Stimulated activated CD4-positive, alpha-beta T cell treated with anti-CD3 and anti-CD28 coated beads, TNF-alpha, amount 100 ng/mL, for 4 hours (primary cell): Measurements from ENCODE around the gene TP53INP2.
"Not testable (repeated sequence)": the region's sequence is repeated elsewhere in the genome, so short reads cannot be mapped to it uniquely, and the experiment has no call there.

Source experiments
- DNase-seq, 3 experiments: peaks; one replicate each; pipeline ENCODE4 v3.0.0-alpha.2; 2020; ENCODE audit warnings: low read depth in 3 of 3

The TP53INP2 gene

DNA sequence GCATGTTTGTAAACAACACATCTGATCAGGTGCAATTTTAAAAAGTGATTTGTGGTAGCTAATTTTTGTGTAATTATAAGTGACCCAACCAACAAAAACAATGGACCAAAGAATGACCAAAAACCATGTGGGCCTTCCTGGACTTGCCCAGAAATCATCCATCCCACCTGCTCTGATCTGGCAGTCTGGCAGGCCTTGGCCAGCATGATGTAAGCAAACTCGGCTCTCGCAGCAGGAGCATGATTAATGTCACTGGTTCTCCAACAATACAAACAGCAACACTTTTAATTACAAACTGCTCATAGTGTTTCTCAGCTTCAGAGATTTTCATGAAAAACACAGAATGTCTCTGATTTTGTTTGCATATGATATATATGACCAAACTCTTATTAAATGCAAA is 16.1 kb downstream of the TP53INP2 start:
- DNase-seq: no peak

DNA sequence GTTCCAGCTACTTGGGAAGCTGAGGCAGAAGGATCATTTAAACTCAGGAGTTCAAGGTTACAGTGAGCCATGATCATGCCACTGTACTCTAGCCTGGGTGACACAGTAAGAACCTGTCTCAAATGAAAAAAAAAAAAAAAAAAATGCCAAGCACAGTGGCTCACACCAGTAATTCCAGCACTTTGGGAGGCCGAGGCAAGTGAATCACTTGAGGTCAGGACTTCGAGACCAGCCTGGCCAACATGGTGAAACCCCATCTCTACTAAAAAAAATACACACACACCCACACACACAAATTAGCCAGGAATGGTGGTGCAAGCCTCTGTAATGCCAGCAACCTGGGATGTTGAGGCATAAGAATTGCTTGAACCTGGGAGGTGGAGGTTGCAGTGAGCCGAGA is 18.4 kb downstream of the TP53INP2 start:
- DNase-seq: not testable (repeated sequence)

DNA sequence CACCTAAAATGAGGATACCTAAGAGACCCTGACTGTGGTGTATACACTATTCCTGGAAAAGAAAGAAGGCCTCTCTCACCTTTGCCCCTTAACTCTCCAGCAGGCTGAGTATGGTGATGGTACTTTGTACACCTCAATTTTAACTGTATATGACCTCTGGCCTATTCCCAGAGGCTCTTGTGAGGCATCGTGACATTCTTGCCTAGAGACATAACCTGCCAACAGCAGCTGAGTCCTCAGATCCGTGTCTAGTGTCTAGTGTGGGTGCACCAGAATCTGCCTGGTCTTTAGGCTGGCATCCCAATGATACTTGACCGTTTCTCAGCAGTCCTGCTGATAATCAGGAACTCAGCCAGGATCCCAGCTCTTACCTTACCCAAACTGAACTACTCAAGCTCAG is 20.0 kb downstream of the TP53INP2 start:
- DNase-seq: no peak

DNA sequence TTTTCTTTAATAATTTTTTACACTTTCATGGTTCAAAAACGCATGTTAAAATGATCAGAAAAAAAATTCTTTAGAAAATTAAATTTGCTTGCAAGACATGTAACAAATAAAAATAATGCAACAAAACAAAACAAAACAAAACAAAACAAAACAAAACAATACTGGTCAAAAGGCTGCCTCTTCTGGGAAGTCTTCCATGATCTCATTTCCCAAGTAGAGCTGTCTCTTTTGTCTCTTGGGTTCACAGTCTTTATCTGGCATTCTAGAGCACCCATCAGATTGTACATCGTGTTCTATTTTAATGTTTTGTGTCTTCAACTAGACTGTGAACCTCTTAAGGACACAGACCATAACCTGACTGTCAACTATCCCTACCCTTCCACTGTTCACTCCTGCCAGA is 25.3 kb downstream of the TP53INP2 start:
- no peak for DNase-seq

DNA sequence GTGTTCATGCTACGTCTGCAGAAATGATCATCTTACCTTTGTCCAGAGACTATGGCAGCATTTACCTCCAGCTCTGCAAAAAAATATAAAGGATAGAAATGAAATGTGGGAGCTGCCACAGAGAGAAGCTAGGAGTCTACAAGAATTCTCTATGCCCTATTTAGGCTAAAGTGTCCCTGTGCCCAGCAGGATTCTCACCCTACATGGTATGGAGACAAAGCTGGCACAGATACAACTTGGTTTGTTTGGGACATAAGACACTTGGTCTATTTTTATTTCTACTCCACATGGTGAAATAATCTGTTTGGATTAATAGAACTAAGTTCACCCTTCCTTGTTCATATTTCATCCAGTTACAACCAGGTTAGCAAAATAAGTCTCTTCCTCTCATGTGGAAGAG is 28.4 kb downstream of the TP53INP2 start:
- DNase-seq: no peak

DNA sequence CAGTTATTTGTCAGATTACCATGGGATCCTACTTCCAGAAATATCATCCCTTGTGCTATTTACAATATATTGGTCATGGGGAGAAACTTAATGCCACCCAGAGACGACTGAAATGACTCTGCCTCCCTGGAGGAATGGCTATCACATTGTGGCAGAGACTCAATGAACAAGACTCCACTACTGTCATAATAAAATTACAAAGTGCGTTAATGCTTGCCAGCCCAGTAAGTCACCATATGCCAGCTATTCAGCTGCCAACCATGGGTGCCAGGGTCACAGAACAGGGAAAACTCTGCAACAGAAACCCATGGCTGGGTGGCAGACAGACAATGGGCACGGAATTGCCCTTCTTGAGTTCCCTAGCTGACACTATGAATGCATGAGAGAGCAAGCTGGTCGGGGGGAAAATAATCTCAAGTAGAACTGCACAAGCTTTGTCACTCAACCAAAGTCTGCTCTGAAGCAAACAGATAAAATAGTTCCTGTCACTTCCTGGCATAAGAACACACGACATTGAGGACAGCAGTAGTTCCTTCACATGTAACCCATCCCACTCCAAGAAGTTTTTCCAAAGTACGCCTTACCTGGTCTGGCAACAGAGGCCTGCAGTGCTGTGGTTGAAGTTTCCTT is 32.1 kb downstream of the TP53INP2 start:
- no peak for DNase-seq

DNA sequence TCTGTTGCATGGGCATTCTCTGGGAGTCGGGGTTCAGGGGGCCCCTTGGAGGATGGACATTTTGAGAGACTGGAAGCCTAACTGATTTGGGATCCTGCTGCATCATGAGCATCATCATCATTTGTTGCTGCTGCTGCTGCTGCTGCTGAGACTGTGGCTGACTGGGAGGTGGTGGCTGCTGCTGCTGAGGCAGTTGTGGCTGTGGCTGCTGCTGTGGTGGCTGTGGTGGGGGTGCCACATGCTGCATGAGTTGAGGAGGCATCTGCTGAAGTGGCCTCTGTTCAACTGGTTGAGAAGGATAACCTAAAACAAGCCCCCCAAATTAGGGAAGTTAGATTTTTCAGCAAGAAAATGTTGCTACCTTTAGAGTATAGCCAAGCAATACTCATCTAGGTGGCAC is 38.9 kb downstream of the TP53INP2 start:
- DNase-seq: no peak

DNA sequence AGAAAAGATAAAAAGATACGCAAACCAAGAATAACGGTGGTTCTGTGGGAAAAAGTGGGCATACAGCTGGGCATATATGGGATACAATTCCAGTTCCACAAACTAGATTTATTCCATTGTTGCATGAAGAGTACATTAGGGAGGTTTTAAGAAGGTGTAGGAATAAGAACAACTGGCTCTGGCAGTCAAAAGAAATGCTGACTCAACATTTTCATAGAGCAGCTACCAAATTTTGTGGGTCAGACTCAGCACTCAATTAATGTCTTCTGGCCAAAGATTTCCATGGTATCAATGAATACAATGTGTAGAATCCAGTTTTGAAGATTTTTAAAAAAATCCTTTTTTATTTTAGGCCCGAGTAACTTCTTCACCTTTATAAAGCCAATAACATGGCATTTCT is 40.2 kb downstream of the TP53INP2 start:
- no peak for DNase-seq

DNA sequence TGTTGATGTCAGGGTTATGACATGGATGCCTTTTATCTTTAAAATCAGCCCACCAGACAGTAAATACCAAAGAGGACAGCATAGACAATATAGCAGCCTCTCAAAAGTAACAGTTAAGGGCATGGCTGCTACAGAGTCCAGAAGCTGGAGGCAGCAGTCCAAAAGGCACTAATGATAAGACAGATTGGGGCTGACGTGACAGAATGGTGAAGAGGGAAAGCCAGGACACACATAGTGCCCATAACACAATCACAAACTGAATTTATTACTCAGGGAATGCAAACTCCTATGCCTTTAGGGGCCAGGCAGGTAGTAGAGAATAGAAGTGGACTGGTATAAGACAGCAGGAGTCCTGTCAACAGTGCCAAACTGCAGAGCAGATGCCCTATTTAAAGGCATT is 40.7 kb downstream of the TP53INP2 start:
- DNase-seq: no peak

DNA sequence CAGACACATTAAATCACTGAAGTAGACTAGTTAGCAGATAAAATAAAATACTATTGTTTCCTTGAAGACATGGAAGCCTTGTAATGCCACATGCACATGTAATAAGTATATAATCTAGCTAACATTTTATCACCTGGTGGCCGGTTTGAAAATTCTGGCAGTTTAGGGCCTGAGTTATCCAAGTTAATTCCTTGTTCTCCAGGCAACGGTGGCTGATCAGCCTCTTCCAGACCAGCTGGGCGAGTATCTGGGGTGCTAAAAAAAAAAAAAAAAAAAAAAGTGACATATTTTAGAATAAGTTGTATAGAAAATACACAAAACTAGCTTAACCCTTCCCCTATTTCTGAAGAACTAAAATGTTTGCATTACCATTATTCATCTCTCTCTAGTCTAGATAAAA is 42.5 kb downstream of the TP53INP2 start:
- DNase-seq: no peak

DNA sequence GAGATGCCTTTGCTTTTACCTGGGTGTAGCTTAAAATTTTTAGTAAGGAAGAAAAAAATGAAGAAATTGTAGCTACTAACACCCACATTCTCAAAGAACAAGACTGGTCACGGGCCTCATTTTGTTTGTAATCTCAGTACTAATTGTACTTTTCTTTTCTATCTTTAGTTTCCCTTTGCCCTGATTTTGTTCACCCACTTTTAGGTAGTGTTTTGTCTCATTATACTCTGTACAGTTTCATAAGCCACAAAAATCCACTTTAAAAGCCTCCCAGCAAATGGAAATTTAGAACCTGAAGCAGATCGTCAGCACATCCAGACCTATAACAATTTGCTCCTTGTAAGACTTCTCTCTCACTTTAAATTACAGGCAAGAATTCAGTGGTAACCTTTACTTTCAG is 43.3 kb downstream of the TP53INP2 start:
- no peak for DNase-seq

DNA sequence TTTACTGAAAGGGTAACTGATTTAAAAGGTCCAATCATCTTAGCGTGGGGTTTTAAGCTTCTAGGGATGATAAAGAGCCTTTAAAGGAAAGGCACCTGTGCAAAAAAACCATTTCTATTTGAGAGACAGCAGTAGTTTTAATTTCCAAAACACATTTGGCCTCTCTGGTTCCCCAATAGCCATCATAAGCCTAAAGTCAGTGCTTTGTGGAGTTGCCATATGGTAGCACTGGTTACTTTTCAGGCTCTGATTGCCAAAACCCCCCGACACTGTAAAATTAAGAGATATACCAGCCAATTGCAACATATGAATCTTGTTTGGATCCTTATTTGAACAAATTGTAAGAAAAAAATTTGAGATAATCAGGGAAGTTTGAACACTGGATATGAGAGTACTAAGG is 44.6 kb downstream of the TP53INP2 start:
- DNase-seq: no peak

DNA sequence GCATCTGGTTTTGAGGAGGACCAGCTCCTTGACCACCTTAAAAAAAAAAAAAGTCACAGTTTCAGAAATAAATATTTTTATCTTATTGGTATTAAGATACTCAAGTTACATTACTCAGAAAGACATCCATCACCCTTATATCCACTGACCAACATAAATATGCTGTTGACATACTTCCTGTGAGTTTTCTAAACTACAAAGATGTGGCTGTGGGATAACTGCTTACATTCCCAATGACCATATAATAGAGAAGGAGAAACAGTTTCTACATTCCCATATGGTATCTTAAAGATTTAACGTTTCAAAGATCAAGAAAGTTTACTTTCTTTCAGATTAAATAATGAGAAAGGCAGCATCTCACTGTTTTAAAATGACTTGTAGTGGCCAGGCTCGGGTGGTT is 46.3 kb downstream of the TP53INP2 start:
- no peak for DNase-seq

DNA sequence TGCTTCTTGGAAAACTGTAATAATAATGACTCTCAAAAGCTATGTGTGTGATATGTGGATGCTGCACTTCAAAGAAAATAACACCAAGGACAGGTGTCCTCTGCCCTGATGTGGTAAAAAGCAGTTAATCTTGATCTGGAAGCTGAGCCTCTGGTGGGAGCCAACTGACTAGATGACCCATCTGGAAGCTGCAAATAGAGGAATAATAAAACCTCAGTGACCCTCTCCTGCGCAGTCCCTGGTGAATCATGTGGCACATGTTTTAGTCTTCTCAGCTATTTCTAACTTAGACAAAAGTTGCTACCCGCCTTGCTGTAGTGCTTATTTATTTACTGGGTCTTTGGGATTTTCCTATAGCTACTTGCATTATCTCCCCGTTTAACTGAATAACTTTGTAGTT is 47.3 kb downstream of the TP53INP2 start:
- DNase-seq: no peak

DNA sequence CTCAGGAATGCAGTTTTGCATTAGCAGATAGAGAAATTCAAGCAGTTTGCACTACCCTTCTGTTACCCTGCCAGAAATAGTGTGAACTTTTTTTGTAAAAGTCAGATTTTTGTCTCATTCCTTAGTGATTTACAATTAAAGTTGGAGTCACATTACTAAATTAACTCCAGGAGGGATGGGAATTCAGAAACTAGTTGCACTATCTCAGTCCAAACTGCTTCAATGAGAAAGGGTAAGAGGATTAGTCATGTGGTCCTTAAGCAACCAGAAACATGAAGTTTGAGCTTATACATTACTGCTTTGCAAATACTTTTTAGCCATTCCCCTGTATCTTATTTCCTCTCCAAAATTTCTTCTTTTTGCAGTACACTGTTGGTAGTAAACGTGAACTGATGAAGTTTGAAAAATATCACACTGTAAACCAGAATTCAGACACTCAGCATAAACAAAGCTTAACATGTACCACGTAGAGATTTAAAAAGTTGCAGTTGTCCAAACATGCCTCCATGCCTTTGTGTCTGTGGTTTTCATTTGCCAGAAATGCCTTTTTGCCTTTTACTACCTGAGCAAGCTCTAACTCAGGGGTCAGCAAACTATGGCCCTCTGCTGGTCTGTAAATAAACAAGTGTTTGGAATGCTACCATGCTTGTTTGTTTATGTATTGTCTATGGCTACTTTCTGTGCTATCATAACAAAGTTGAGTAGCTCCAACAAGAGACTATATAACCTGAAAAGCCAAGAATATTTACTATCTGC is 49.7 kb downstream of the TP53INP2 start:
- DNase-seq: no peak

DNA sequence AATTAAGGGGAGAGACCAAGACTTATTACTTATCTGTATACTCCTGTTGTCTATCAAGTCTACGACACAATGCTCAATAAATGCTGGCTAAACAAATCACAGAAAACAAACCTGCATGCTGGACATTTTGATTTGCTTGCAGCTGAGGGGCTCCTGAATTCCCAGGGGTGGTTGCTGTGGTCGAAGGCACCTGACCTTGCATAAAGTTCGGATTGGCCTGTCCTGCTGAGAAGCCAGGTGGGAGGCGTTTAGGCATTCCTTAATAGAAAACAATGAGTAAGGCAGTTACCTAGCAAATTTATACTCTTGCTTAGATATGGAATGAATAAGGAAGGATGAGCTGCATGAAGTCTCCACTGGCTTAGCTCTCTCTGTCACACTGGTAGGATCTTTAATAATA is 50.5 kb downstream of the TP53INP2 start:
- no peak for DNase-seq

DNA sequence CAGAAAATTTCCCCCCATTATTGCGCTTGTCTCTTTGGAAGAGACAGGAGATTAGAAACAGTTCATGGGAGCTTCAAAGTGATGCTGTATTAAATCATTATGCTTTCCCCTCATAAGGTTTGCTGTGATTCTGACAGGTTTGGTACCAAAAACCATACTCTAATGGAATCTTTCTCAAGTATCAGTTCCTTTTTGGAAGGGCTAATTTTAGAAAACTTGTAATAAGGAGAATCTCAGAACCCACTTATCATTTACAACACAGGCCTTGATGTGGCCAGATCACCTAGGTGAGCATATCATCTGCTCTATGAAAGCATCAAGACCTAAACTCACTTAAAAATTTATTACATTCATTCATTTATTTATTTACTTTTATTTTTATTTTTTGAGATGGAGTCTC is 51.2 kb downstream of the TP53INP2 start:
- no peak for DNase-seq

DNA sequence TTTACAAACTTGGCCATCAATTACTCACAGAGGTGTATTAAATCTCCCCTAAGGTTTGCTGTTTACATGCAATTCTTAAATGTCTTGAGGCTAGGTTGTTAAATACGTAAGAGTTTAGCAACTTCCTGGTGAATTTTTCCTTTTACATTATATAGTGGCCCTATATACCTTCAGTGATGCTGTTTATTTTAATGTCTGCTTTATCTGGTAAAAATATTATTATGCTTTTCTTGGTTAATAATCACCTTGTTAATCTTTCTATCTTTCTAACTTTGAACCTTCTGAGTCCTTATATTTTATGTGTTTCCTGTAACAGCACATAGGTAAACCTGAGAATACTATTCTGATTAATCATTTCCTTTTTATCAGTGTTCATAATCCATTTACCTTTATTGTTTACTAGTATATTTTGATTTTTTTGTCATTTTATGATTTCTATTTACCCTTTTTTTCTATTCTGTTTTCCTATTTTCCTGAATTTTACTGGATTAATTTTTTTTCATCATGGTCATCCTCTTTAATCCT is 57.9 kb downstream of the TP53INP2 start:
- no peak for DNase-seq
